Fibroblast of pulmonary artery (primary cell): ENCODE results near the gene SRSF6.
"Not testable (repeated sequence)": the region's sequence is repeated elsewhere in the genome, so short reads cannot be mapped to it uniquely, and the experiment has no call there.

Source experiments
- DNase-seq: peaks from one replicate; pipeline ENCODE4 v3.0.0-alpha.2; 2010; ENCODE audit warnings: low read depth
- H3K4me3 ChIP-seq: replicated peaks from 2 replicates; pipeline ENCODE4 v1.5.1; 2011; ENCODE audit warnings: low read depth, mild to moderate bottlenecking, control low read depth, low read length, moderate library complexity
- CTCF ChIP-seq: IDR thresholded peaks from 2 replicates; pipeline ENCODE4 v1.5.1; 2011; ENCODE audit warnings: mild to moderate bottlenecking, control low read depth, low read length, inconsistent platforms; ENCODE audit errors: missing control alignments

The SRSF6 gene

DNA sequence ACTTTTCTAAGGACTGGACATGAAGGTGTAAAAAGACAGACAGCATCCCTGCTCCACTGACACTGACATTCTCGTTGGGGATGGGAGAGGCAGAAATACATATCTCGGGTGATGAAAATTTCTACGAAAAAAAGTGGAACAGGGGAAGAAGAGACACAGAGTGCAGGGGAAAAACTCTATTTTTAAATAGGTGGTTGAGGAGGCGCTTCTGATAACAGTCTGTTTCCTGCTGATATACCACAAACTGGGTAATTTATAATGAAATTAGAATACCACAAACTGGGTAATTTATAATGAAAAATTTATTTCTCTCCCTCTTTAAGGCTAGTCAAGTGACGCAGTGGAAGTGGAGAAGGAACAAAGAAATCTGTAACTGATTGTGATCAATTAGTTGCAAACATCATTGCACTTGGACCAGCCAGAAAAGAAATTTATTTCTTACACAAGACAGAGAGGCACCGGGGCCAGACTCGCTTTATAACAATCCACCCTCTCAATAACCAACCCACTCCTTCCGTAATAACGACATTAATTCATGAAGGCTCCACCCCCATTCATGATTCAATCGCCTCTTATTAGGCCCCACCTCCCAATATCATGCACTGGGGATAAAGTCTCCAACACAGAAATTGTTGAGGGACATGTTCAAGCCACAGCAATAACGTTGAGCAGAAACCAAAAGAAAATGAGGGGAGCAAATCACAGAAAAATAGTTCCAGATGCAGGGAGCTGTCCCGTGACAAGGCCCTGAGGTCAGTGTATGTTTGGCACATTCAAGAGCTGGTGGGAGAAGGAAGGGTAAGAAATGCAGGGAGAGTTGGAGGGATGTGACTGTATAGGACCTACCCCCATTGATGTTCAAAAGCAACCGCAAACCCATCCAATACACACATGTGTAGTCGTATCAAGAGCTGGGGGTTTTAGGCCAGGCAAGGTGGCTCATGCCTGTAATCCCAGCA lies 6.6 kb upstream of the SRSF6 start:
- DNase-seq = no peak
- TF ChIP-seq CTCF = no peak
- no peak overlapping the region for H3K4me3 ChIP-seq

DNA sequence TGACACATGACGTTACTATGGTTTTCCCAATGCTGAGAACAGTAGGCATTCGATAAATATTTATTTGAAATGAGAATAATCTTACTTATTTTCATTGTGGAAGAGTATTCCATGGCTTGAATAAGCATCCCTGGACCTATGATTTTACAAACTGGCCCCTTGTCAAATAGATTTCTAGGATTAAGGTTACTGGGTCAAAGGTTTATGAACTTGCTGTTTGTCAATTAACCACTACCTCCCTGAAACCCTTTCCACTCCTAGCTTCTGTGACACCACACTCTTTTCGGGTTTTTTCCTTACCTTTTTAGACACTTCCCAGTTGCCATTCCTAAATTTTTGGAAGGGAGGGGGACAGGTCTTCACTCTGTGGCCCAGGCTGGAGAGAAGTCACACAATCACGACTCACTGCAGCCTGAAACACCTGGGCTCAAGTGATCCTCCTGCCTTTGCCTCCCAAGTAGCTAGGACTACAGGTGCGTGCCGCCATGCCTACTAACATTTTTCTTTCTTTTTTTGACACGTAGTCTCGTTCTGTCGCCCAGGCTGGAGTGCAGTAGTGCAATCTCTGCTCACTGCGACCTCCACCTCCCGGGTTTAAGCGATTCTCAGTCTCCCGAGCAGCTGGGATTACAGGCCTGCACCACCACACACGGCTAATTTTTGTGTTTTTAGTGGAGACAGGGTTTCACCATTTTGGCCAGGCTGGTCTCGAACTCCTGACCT lies 5.1 kb upstream of the SRSF6 start:
- no peak for DNase-seq
- no peak for TF ChIP-seq CTCF
- no peak overlapping the region for H3K4me3 ChIP-seq

DNA sequence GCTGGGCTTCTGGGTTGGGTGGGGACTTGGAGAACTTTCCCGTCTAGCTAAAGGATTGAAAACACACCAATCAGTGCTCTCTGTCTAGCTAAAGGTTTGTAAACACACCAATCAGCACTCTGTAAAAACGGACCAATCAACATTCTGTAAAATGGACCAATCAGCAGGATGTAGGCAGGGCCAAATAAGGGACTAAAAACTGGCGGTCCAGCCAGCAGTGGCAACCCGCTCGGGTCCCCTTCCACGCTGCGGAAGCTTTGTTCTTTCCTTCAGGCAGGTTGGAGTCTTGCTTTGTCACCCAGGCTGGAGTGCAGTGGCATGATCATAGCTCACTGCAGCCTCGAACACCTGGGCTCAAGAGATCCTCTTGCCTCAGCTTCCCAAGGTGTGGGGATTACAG lies 1.4 kb upstream of the SRSF6 start:
- not testable (repeated sequence) for H3K4me3 ChIP-seq, DNase-seq

DNA sequence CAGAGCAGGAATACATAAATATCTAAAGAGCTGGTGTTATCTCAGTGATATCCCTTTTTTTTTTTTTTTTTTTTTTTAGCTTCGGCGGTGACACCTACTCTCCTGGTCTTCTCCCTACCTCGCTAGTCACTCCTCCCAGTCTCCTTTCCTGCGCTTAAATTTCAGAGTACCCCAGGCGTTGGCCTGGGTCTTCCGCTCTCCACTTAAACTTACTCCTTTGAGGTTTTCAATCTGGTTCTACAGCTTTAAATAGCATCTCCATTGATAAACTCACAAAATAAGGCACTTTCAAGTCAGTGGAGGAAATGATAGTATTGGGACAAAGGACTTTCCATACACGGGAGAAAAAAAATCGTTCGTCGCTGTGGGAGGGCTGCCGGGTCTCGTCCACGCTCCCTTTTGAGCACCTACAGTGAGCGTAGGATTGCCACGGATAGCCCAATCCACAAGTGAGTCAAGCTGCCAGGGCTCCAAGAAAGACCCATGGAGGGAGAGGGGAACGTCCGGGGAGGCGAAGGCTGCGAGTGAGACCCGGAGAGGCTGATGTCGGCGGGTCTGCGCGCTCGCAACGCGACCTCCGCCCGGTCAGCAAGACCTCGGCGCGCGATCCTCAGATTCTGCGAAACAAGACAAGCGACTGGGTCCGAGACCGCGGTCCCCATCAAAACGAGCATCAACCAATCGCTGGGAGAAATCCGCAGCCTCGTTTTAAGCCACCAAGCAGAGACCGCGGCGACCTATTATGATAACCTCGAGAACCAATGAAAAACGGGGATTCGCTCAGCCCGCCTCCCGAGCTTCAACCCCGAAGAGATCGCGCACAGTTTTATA lies 672 bp upstream of the SRSF6 start:
- no peak for TF ChIP-seq CTCF
- H3K4me3 ChIP-seq = peak overlapping the region; percentile 92
- peak; percentile 95 for DNase-seq

GRCh38 chr20:43458422-43458924 lies 777 bp downstream of the SRSF6 start:
- no peak for TF ChIP-seq CTCF
- peak overlapping the region; percentile 92 for H3K4me3 ChIP-seq
- no peak for DNase-seq

DNA sequence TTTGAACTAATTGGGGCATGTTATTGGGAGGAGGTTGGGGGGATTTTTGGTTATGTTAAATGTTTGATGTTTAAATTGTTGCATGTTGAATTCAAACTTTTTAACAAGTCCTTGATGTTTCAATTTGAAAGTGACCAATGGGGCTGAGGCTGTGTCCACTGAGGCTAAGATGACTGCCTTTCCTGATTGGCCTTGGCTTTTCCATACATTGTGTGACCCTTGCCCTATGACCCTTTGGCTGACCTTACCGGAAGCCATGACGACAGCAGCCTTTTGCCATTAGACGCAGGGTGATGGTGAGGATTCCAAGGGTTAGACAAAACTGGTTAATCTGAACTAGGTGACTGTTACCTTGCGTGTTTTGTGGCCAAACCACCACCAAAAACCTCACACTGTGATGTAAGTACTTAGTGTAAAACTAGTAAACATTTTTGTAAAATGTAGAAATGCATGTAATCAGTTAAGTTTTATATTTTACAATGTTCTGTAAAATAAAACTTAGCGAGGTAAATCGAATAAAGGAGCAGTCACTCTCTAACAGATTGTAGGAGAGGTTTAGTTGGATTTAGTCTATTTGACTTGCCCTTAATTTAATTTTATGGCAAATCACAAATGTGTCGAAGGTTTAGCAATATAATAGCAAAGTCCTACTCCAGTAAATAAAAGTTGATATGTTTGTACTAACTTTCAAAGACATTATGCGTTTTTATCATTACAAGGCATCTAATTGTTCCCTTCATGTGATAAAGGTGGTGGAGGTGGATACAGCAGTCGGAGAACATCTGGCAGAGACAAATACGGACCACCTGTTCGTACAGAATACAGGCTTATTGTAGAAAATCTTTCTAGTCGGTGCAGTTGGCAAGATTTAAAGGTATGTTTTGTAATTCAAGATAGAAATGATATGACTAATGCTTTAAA lies 1.6 kb downstream of the SRSF6 start:
- peak overlapping the region; percentile 92 for H3K4me3 ChIP-seq
- DNase-seq = peak; percentile 32
- TF ChIP-seq CTCF = no peak
